ENCODE data around the gene PML. TPM values are rescaled to one million over a fixed set of nuclear protein-coding genes. Genes with fewer than 3 reads are reported as not detected.

Gene PML
- total RNA-seq, 2 donors from 2014 or later, result 27.3 to 36.1 TPM

GRCh38 chr15:74010929-74011540 lies 16.5 kb downstream of the PML start:
- peaks cover 14% of the 10 kb centered on the region for H3K36me3 ChIP-seq
- TF ChIP-seq CTCF (IDR thresholded peaks at IDR 0.05), result no peak

GRCh38 chr15:74011610-74012009 lies 17.1 kb downstream of the PML start:
- H3K27me3 ChIP-seq, result no peaks in the 10 kb centered on the region
- peaks cover 0 to 53% of the 10 kb centered on the region in 2 donors for H3K4me1 ChIP-seq
- no peak for TF ChIP-seq CTCF (IDR thresholded peaks at IDR 0.05)
- H3K9me3 ChIP-seq, result no peaks in the 10 kb centered on the region
- H3K4me3 ChIP-seq, result no peak overlapping the region
- H3K36me3 ChIP-seq, result peaks cover 11% of the 10 kb centered on the region
- DNase-seq (ENCODE audit: low spot score), result peak; percentile 71
- peak overlapping the region; percentile 28 to 64 for H3K27ac ChIP-seq

More at GRCh38 chr15:74010929-74011540, 16.5 kb downstream of the PML start:
- Histone ChIP-seq H3K27me3 (no peaks in the 10 kb centered on the region), H3K4me1 (peaks cover 0 to 57% of the 10 kb centered on the region in 2 donors), H3K9me3 (no peaks in the 10 kb centered on the region), H3K27ac (peak overlapping the region; percentile 28 to 64), H3K4me3 (no peak overlapping the region)
- DNase-seq (ENCODE audit: low spot score), result no peak

GRCh38 chr15:74013374-74013894 lies 18.9 kb downstream of the PML start:
- Histone ChIP-seq H3K4me1 (peaks cover 0 to 37% of the 10 kb centered on the region in 2 donors), H3K27me3 (no peaks in the 10 kb centered on the region), H3K9me3 (no peaks in the 10 kb centered on the region), H3K27ac (no peak overlapping the region), H3K36me3 (peaks cover 7% of the 10 kb centered on the region), H3K4me3 (no peak overlapping the region)
- DNase-seq (ENCODE audit: low spot score), result no peak
- no peak for TF ChIP-seq CTCF (IDR thresholded peaks at IDR 0.05)

GRCh38 chr15:74019734-74020133 lies 25.2 kb downstream of the PML start:
- Histone ChIP-seq H3K27ac (no peak overlapping the region), H3K36me3 (peaks cover 29% of the 10 kb centered on the region), H3K4me1 (peaks cover 0 to 9% of the 10 kb centered on the region in 2 donors), H3K27me3 (no peaks in the 10 kb centered on the region), H3K9me3 (no peaks in the 10 kb centered on the region), H3K4me3 (no peak overlapping the region)
- TF ChIP-seq CTCF (IDR thresholded peaks at IDR 0.05), result no peak
- DNase-seq (ENCODE audit: low spot score), result no peak

GRCh38 chr15:74022706-74023470 lies 28.4 kb downstream of the PML start:
- peaks cover 51% of the 10 kb centered on the region for H3K36me3 ChIP-seq
- no peak overlapping the region for H3K27ac ChIP-seq
- H3K4me3 ChIP-seq, result no peak overlapping the region
- DNase-seq (ENCODE audit: low spot score), result no peak
- no peaks in the 10 kb centered on the region for H3K27me3 ChIP-seq
- no peak for TF ChIP-seq CTCF (IDR thresholded peaks at IDR 0.05)
- peaks cover 0 to 22% of the 10 kb centered on the region in 2 donors for H3K4me1 ChIP-seq
- H3K9me3 ChIP-seq, result no peaks in the 10 kb centered on the region
